Measurements from ENCODE around the gene MAPK8IP2. TPM values are rescaled to one million over a fixed set of nuclear protein-coding genes. Genes with fewer than 3 reads are reported as not detected.

MAPK8IP2 gene
- polyA plus RNA-seq, 1 of the 3 experiments (the other 2 are of a cell fraction), result 2.7 TPM

- Histone ChIP-seq H3K9me3 (no peaks in the 10 kb centered on the region), H3K27me3 (ENCODE audit: insufficient read depth) (no peaks in the 10 kb centered on the region), H3K9ac (no peak overlapping the region), H3K27ac (ENCODE audit: low read depth in 2 of 2, low read length in 1 of 2) (no peak overlapping the region), H3F3A (replicated peaks; ENCODE audit: insufficient read depth) (peaks cover 5% of the 10 kb centered on the region), H2AFZ (ENCODE audit: low read depth) (no peak overlapping the region), H3K4me1 (ENCODE audit: control insufficient read depth in 1 of 2, insufficient read depth in 2 of 2, low read depth in 1 of 2, low read length in 1 of 2) (peaks cover 0 to 22% of the 10 kb centered on the region in 2 experiments; a peak in 2 of 4 replicates), H3K4me3 (ENCODE audit: low read depth in 2 of 2, low read length in 1 of 2) (peak overlapping the region; percentile 12 to 61; a peak in 2 of 4 replicates), H3K79me2 (ENCODE audit: insufficient read depth) (peaks cover 4% of the 10 kb centered on the region; the same call in 1 of the 2 replicates), H3K9me2 (no peaks in the 10 kb centered on the region), H3K4me2 (peak overlapping the region; percentile 79), H3K36me3 (replicated peaks in 1 of 2; ENCODE audit: control insufficient read depth in 1 of 2, insufficient read depth in 2 of 2, low read length in 1 of 2) (peaks cover 0 to 6% of the 10 kb centered on the region in 2 experiments), H4K20me1 (ENCODE audit: insufficient read depth) (no peaks in the 10 kb centered on the region)
- peak; percentile 16 for DNase-seq
- 41% methylated on average over 18 of the region's 18 CpGs for WGBS (ENCODE audit: low lambda C conversion rate)
- ChIA-PET CTCF (interaction anchor here (1.2 to 2.9 kb wide), 14 partner anchors 7 to 389 kb away, joined by 3 to 22 read pairs (median 6); partner anchors contain the start of genes SCO2 and SYCE3), POLR2A (interaction anchor here (1.6 kb wide), 1 partner anchor 96 kb away, joined by 6 read pairs; the partner anchor contains the start of gene SCO2)
- TF ChIP-seq MEF2A (IDR thresholded peaks at IDR 0.05; ENCODE audit: borderline replicate concordance, low read depth) (no peak), USF1 (IDR thresholded peaks at IDR 0.05; ENCODE audit: borderline replicate concordance, low read depth) (no peak), CTCF (IDR thresholded peaks at IDR 0.05) (peak; percentile 40), RXRA (IDR thresholded peaks at IDR 0.05; ENCODE audit: borderline replicate concordance, low read depth) (no peak), MAX (IDR thresholded peaks at IDR 0.05; ENCODE audit: low read depth) (no peak), ZBTB33 (IDR thresholded peaks at IDR 0.05; ENCODE audit: borderline replicate concordance, low read depth) (no peak), FOSL2 (IDR thresholded peaks at IDR 0.05; ENCODE audit: borderline replicate concordance, low read depth) (no peak)
Observed at GRCh38 chr22:50621948-50622722, 21.5 kb downstream of the MAPK8IP2 start.

- Histone ChIP-seq H2AFZ (ENCODE audit: low read depth) (no peak overlapping the region), H3F3A (replicated peaks; ENCODE audit: insufficient read depth) (peaks cover 5% of the 10 kb centered on the region), H3K4me1 (ENCODE audit: control insufficient read depth in 1 of 2, insufficient read depth in 2 of 2, low read depth in 1 of 2, low read length in 1 of 2) (peaks cover 0 to 26% of the 10 kb centered on the region in 2 experiments; a peak in 2 of 4 replicates), H3K4me2 (no peak overlapping the region), H3K27me3 (ENCODE audit: insufficient read depth) (no peaks in the 10 kb centered on the region), H3K79me2 (ENCODE audit: insufficient read depth) (peaks cover 7% of the 10 kb centered on the region; the same call in 1 of the 2 replicates), H3K4me3 (ENCODE audit: low read depth in 2 of 2, low read length in 1 of 2) (no peak overlapping the region), H4K20me1 (ENCODE audit: insufficient read depth) (no peaks in the 10 kb centered on the region), H3K27ac (ENCODE audit: low read depth in 2 of 2, low read length in 1 of 2) (no peak overlapping the region), H3K9me2 (no peaks in the 10 kb centered on the region), H3K36me3 (replicated peaks in 1 of 2; ENCODE audit: control insufficient read depth in 1 of 2, insufficient read depth in 2 of 2, low read length in 1 of 2) (peaks cover 0 to 6% of the 10 kb centered on the region in 2 experiments), H3K9ac (no peak overlapping the region), H3K9me3 (no peaks in the 10 kb centered on the region)
- POLR2A ChIA-PET, result no interaction called here
- CTCF ChIA-PET, result interaction anchor here (1.2 to 2.9 kb wide), 3 partner anchors 16 to 97 kb away, joined by 3 to 22 read pairs (median 3); partner anchors contain the start of gene SCO2
- peak; percentile 12 for DNase-seq
- WGBS (ENCODE audit: low lambda C conversion rate), result 75% methylated on average over 16 of the region's 16 CpGs
- TF ChIP-seq MEF2A (IDR thresholded peaks at IDR 0.05; ENCODE audit: borderline replicate concordance, low read depth) (no peak), GABPA (IDR thresholded peaks at IDR 0.05; ENCODE audit: low read depth) (no peak), FOSL2 (IDR thresholded peaks at IDR 0.05; ENCODE audit: borderline replicate concordance, low read depth) (no peak), CHD2 (IDR thresholded peaks at IDR 0.05; ENCODE audit: low read length, partially characterized antibody) (no peak), TEAD4 (IDR thresholded peaks at IDR 0.05; ENCODE audit: borderline replicate concordance, insufficient read depth) (no peak), YY1 (IDR thresholded peaks at IDR 0.05; ENCODE audit: low read depth) (no peak), RCOR1 (IDR thresholded peaks at IDR 0.05; ENCODE audit: low read length) (no peak), ELF1 (IDR thresholded peaks at IDR 0.05) (no peak), EP300 (IDR thresholded peaks at IDR 0.05; ENCODE audit: borderline replicate concordance in 1 of 2, low read depth in 1 of 2, low read length in 1 of 2) (no peak), ZBTB33 (IDR thresholded peaks at IDR 0.05; ENCODE audit: borderline replicate concordance, low read depth) (no peak), NRF1 (IDR thresholded peaks at IDR 0.05; ENCODE audit: low read depth, low read length) (no peak)
Observed at GRCh38 chr22:50622723-50623327, 22.2 kb downstream of the MAPK8IP2 start.
